GM12878 (cell line): ENCODE data around the gene PIP4K2B. TPM values are rescaled to one million over a fixed set of nuclear protein-coding genes. Genes with fewer than 3 reads are reported as not detected.
A peak's percentile ranks its signal among the peaks of the same experiment; 100 is the strongest.

Experiments
- ATAC-seq: fragments of 200-7000 bp; cut with Tn5 transposase; 3 replicates; pipeline ENCODE4 v1.9.1; 2020; ENCODE audit warnings: mild to moderate bottlenecking, moderate library complexity
- BruUV-seq: library from RNA; stranded (reverse); fragments of 400-500 nt; replicated peaks from 2 replicates; lab custom pipeline; 2021; lab: Mats Ljungman, UMichigan
- CTCF ChIA-PET: fragments of 300-600 bp; sonication (Branson Sonifier 250); formaldehyde crosslinking; extraction: SDS; loops from one replicate; lab custom pipeline; 2021; ENCODE audit warnings: inconsistent platforms; lab: Yijun Ruan, JAX
- POLR2A ChIA-PET: fragments of 350-600 bp; formaldehyde crosslinking; extraction: SDS; loops from one replicate; lab custom pipeline; 2021; ENCODE audit warnings: inconsistent platforms; lab: Charles Lee
- RAD21 ChIA-PET: fragments of 300-600 bp; sonication (Branson Sonifier 250); formaldehyde crosslinking; loops from one replicate; lab custom pipeline; 2023; ENCODE audit warnings: antibody characterized with exemption; ENCODE audit not compliant: unreplicated experiment; lab: Charles Lee
- SMC1A ChIA-PET: fragments of 300-600 bp; sonication (Branson Sonifier 250); formaldehyde crosslinking; loops from one replicate; lab custom pipeline; 2023; ENCODE audit not compliant: unreplicated experiment, uncharacterized antibody; lab: Charles Lee
- DNase-seq: peaks from one replicate; pipeline ENCODE4 v3.0.0-alpha.2; 2011; ENCODE audit warnings: low read depth, low spot score
- FAIRE-seq: peaks from 3 replicates; lab custom pipeline; 2011; peaks lifted over from hg19 to GRCh38; lab: Jason Lieb, UNC
- H2AFZ ChIP-seq: 2 replicates; pipeline ENCODE4 v1.6.0; 2011; ENCODE audit warnings: low read depth, low read length, control low read depth; ENCODE audit not compliant: control insufficient read depth
- H3K27ac ChIP-seq: 2 replicates; pipeline ENCODE4 v1.5.1; 2011; ENCODE audit warnings: control low read depth; ENCODE audit not compliant: control insufficient read depth, insufficient read depth
- H3K27me3 ChIP-seq, 2 experiments: replicated peaks in 1 of 2; 2 replicates each; pipeline versions ENCODE4 v1.6.0 to v1.6.1; 2011; ENCODE audit warnings: low read length in 1 of 2; ENCODE audit not compliant: control insufficient read depth in 2 of 2, insufficient read depth in 2 of 2
- H3K36me3 ChIP-seq, 2 experiments: 2 replicates each; pipeline ENCODE4 v1.5.1; 2011; ENCODE audit warnings: low read length in 1 of 2; ENCODE audit not compliant: control insufficient read depth in 2 of 2, insufficient read depth in 2 of 2
- H3K4me1 ChIP-seq: 2 replicates; pipeline ENCODE4 v1.6.1; 2011; ENCODE audit warnings: mild to moderate bottlenecking, low read length, moderate library complexity, mixed read lengths; ENCODE audit not compliant: control insufficient read depth, insufficient read depth
- H3K4me2 ChIP-seq: 2 replicates; pipeline ENCODE4 v1.6.0; 2011; ENCODE audit warnings: control low read depth; ENCODE audit not compliant: control insufficient read depth, insufficient read depth
- H3K4me3 ChIP-seq: fragments of 200-600 bp; sonication (generic); 2 replicates; pipeline ENCODE4 v1.5.1; 2016
- H3K79me2 ChIP-seq: 2 replicates; pipeline ENCODE4 v1.6.0; 2011; ENCODE audit warnings: low read length; ENCODE audit not compliant: control insufficient read depth, insufficient read depth
- H3K9ac ChIP-seq: 2 replicates; pipeline ENCODE4 v1.8.0; 2011; ENCODE audit warnings: low read length, control low read depth, mixed read lengths; ENCODE audit not compliant: control insufficient read depth, insufficient read depth
- H3K9me3 ChIP-seq: replicated peaks from 3 replicates; pipeline ENCODE4 v1.5.1; 2011; ENCODE audit warnings: mild to moderate bottlenecking, low read length; ENCODE audit not compliant: control insufficient read depth, insufficient read depth
- H4K20me1 ChIP-seq: 2 replicates; pipeline ENCODE4 v1.6.0; 2011; ENCODE audit not compliant: control insufficient read depth, insufficient read depth
- BHLHE40 ChIP-seq, 2 experiments: fragments of 450-650 bp in 1 of 2; IDR thresholded peaks; 2 replicates each; pipeline ENCODE4 v1.6.1; 2011 to 2017; ENCODE audit warnings: low read depth in 2 of 2, borderline replicate concordance in 1 of 2, improper control_type of control experiment in 1 of 2, low read length in 1 of 2, mild to moderate bottlenecking in 1 of 2
- CHD2 ChIP-seq: IDR thresholded peaks from 2 replicates; pipeline ENCODE4 v1.6.1; 2011; ENCODE audit warnings: low read depth, low read length, improper control_type of control experiment, borderline replicate concordance
- CHD4 ChIP-seq: fragments of 200-600 bp; sonication (generic); IDR thresholded peaks from 2 replicates; pipeline ENCODE4 v1.6.1; 2016; ENCODE audit warnings: mild to moderate bottlenecking
- CREB1 ChIP-seq: IDR thresholded peaks from 2 replicates; pipeline ENCODE4 v1.6.1; 2012; ENCODE audit warnings: low read depth, mild to moderate bottlenecking, inconsistent platforms
- EED ChIP-seq: sonication (generic); IDR thresholded peaks from 2 replicates; pipeline ENCODE4 v1.6.1; 2016; ENCODE audit warnings: antibody characterized with exemption, low read depth
- EGR1 ChIP-seq, 2 experiments: IDR thresholded peaks; 1 replicate in 1 of 2; 2 replicates in 1 of 2; pipeline ENCODE4 v1.6.1; 2011 to 2012; ENCODE audit warnings: low read depth in 2 of 2, low read length in 2 of 2, borderline replicate concordance in 1 of 2, mild to moderate bottlenecking in 1 of 2, moderate library complexity in 1 of 2
- ETV6 ChIP-seq, 2 experiments: fragments of 450-650 bp in 1 of 2; IDR thresholded peaks in 1 of 2; conservative IDR thresholded peaks in 1 of 2; 2 replicates each; pipeline ENCODE4 v1.6.1; 2014; ENCODE audit warnings: antibody characterized with exemption in 1 of 2, borderline replicate concordance in 1 of 2, low read depth in 1 of 2, mild to moderate bottlenecking in 1 of 2, moderate library complexity in 1 of 2
- GATAD2B ChIP-seq: fragments of 450-650 bp; conservative IDR thresholded peaks from 2 replicates; pipeline ENCODE4 v1.6.1; 2017; ENCODE audit warnings: low read depth, mild to moderate bottlenecking, moderate library complexity
- HDGF ChIP-seq: fragments of 450-650 bp; IDR thresholded peaks from 2 replicates; pipeline ENCODE4 v1.6.1; 2016; ENCODE audit warnings: antibody characterized with exemption
- JUNB ChIP-seq: IDR thresholded peaks from 2 replicates; pipeline ENCODE4 v1.6.1; 2016; ENCODE audit warnings: antibody characterized with exemption, mild to moderate bottlenecking
- LARP7 ChIP-seq: fragments of 450-650 bp; IDR thresholded peaks from 2 replicates; pipeline ENCODE4 v1.6.1; 2017; ENCODE audit warnings: mild to moderate bottlenecking
- NR2C1 ChIP-seq: fragments of 450-650 bp; IDR thresholded peaks from 2 replicates; pipeline ENCODE4 v1.6.1; 2017; ENCODE audit warnings: antibody characterized with exemption, mild to moderate bottlenecking, moderate library complexity
- POLR2A ChIP-seq: IDR thresholded peaks from 2 replicates; pipeline ENCODE4 v1.6.1; 2011; ENCODE audit warnings: low read depth, mild to moderate bottlenecking, low read length
- RUNX3 ChIP-seq: IDR thresholded peaks from 2 replicates; pipeline ENCODE4 v1.6.1; 2012; ENCODE audit warnings: low read length, inconsistent platforms
- TCF12 ChIP-seq: IDR thresholded peaks from 2 replicates; pipeline ENCODE4 v1.6.1; 2011; ENCODE audit warnings: low read depth, mild to moderate bottlenecking, low read length
- YBX1 ChIP-seq: fragments of 450-650 bp; IDR thresholded peaks from 2 replicates; pipeline ENCODE4 v1.6.1; 2016; ENCODE audit warnings: antibody characterized with exemption
- YY1 ChIP-seq: IDR thresholded peaks from 2 replicates; pipeline ENCODE4 v1.6.1; 2011; ENCODE audit warnings: low read depth, mild to moderate bottlenecking, low read length
- WGBS: methylation state at CpG from one replicate; pipeline ENCODE4 v1.1.6; 2016; ENCODE audit warnings: low lambda C conversion rate; ENCODE audit not compliant: insufficient replicate concordance, insufficient coverage; ENCODE audit errors: missing lambda C conversion rate; 5-methylcytosine and 5-hydroxymethylcytosine counted together
- in situ Hi-C: fragments of 300-500 bp; cut with MboI; formaldehyde crosslinking; loops from 9 replicates; pipeline ENCODE4 v1.14.3; 2018; ENCODE audit warnings: mixed read lengths
- intact Hi-C: fragments of 100-400 bp; cut with micrococcal nuclease; formaldehyde crosslinking; loops from one replicate; pipeline ENCODE4 v1.14.2; 2022; ENCODE audit not compliant: unreplicated experiment
- polyA plus RNA-seq, 11 experiments: library from polyadenylated mRNA; depleted of rRNA in 4 of 11; unstranded in 6 of 11; stranded (reverse) in 5 of 11; fragments of >200 nt; fragmentation: Nextera tagmentation in 4 of 11; fragmentation: Illumina TruSeq in 1 of 11; extraction: Ambion mirVana in 4 of 11; extraction: Trizol in 1 of 11; gene quantifications; 1 replicate in 1 of 11; 2 replicates in 10 of 11; pipeline versions ENCODE4 v1.2.1 to v1.2.3, GENCODE V29; 2011 to 2016; ENCODE audit warnings: inconsistent platforms in 2 of 11, missing spikeins in 2 of 11, low read depth in 1 of 11
- total RNA-seq, 4 experiments: library from RNA; depleted of rRNA in 3 of 4; stranded (reverse); fragments of >200 nt in 3 of 4; fragmentation: Illumina TruSeq in 1 of 4; extraction: Trizol in 1 of 4; gene quantifications; 2 replicates each; pipeline versions ENCODE4 v1.2.1 to v1.2.3, GENCODE V29; 2013 to 2021
- TF ChIP-seq, protein P1 (sequence below): fragments of 450-650 bp; conservative IDR thresholded peaks from 2 replicates; pipeline ENCODE4 v1.6.1; 2017; ENCODE audit warnings: mild to moderate bottlenecking, moderate library complexity
- TF ChIP-seq, protein P2 (sequence below), 3 experiments: IDR thresholded peaks in 2 of 3; conservative IDR thresholded peaks in 1 of 3; 2 replicates each; pipeline ENCODE4 v1.5.1; 2011; ENCODE audit warnings: low read depth in 3 of 3, low read length in 3 of 3, mild to moderate bottlenecking in 3 of 3, control low read depth in 2 of 3, moderate library complexity in 2 of 3, inconsistent platforms in 1 of 3, mixed read lengths in 1 of 3; ENCODE audit not compliant: control insufficient read depth in 2 of 3, insufficient read depth in 1 of 3; ENCODE audit errors: extremely low read depth in 1 of 3

The PIP4K2B gene
- total and polyA plus RNA-seq, 10 of the 15 experiments (the other 5 are each of a cell fraction or from before 2014, with no cell fraction given): 3.8 to 30.3 (median 18.2) TPM

DNA sequence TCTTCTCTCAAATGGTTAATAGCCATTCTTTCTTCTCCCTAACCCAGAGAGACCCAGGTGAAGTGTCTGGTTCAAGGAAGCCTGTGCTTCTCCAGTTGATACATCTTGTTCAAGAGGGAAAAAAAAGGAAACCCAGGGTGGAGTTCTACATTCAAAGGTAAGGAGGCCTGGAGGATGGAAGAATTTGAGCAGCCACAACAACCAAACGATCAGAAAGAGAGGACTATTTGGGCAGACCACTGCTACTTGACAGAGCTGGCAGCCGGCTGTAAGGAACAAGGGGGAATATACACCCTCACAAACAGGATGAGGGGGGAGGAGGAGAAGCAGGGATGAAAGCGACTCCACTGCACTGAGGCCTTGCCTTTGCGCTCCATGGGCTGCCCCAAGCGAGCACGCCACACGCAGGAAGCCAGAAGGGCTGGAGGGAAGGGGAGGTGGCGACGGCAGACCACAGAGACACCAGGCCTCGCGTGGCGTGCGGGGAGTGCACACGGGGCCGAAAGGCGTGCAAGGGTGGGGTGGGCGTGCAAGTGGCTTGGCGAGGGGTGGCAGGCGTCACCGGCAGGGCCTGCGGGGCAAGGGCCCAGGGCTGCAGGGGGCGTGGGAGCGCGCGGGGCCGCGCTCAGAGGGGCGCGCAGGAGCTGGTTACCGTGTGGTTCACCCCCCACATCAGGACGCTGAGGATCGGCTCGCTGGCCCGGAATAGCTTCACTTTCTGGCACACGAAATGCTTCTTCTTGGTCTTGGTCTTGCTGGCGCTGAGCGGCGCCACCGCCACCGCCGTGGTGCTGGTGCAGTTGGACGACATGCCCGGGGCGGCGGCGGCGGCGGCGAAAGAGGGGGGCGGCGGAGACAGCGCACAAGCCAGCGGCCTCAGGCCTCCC lies 499 bp downstream of the PIP4K2B start:
- peaks cover 7 to 8% of the 10 kb centered on the region in 2 experiments for H3K36me3 ChIP-seq
- CTCF ChIA-PET: interaction anchor here (0.7 to 1.9 kb wide), 4 partner anchors 46 to 241 kb away, joined by 3 to 6 read pairs (median 4); partner anchors contain the start of gene LASP1
- POLR2A ChIA-PET: interaction anchor here (1.4 to 2.4 kb wide), 2 partner anchors 53 to 70 kb away, joined by 4 to 7 read pairs; no protein-coding TSS in a partner anchor
- no peaks in the 10 kb centered on the region for H3K9me3 ChIP-seq
- DNase-seq: no peak
- peak overlapping the region; percentile 85 for H3K4me3 ChIP-seq
- in situ Hi-C loops: no loop called here
- BruUV-seq: no TSS peak
- RAD21 ChIA-PET: interaction anchor here (0.5 to 1.0 kb wide), 4 partner anchors 54 to 71 kb away, joined by 3 to 5 read pairs (median 3); partner anchors contain the start of gene RPL23
- H4K20me1 ChIP-seq: no peaks in the 10 kb centered on the region
- H3K4me1 ChIP-seq: peaks cover 11% of the 10 kb centered on the region
- peaks cover 35% of the 10 kb centered on the region for H3K79me2 ChIP-seq
- under 1% methylated on average over 39 of the region's 53 CpGs for WGBS
- H3K27me3 ChIP-seq: no peaks in the 10 kb centered on the region
- peak overlapping the region; percentile 84 for H3K9ac ChIP-seq
- peak; percentile 45 for ATAC-seq
- SMC1A ChIA-PET: interaction anchor here (0.5 to 1.4 kb wide), 3 partner anchors 41 to 118 kb away, joined by 3 to 4 read pairs (median 3); partner anchors contain the start of gene LASP1
- FAIRE-seq: no peak
- intact Hi-C loops: loop anchor here (2.0 to 5.0 kb wide), 2 partner anchors 46 to 353 kb away; partner anchors contain the start of genes PLXDC1 and PSMB3
- peak overlapping the region; percentile 88 for H3K4me2 ChIP-seq
- H3K27ac ChIP-seq: peak overlapping the region; percentile 59
- H2AFZ ChIP-seq: peak overlapping the region; percentile 76
- TF ChIP-seq NR2C1 (no peak), POLR2A (0 out of 2 replicates have a peak, but pooled peaks have one; percentile 29), CHD2 (peak; percentile 22; the same call in 1 of the 2 replicates), CREB1 (0 out of 2 replicates have a peak, but pooled peaks have one; percentile 7), LARP7 (0 out of 2 replicates have a peak, but pooled peaks have one; percentile 18), YY1 (0 out of 2 replicates have a peak, but pooled peaks have one; percentile 4), HDGF (peak; percentile 84; the same call in 1 of the 2 replicates), GATAD2B (0 out of 2 replicates have a peak, but pooled peaks have one; percentile 22), ETV6 (conservative IDR thresholded peaks at IDR 0.05 in 1 of 2, IDR thresholded peaks at IDR 0.05 in 1 of 2; ENCODE audit: borderline replicate concordance in 1 of 2, low read depth in 1 of 2) (no peak), YBX1 (no peak), CHD4 (no peak), BHLHE40 (IDR thresholded peaks at IDR 0.05; ENCODE audit: borderline replicate concordance in 1 of 2, low read depth in 2 of 2, low read length in 1 of 2) (peak in 1 of 2 experiments; percentile 69; a peak in 1 of 4 replicates), EED (peak; percentile 34; the same call in 1 of the 2 replicates), EGR1 (IDR thresholded peaks at IDR 0.05; ENCODE audit: borderline replicate concordance in 1 of 2, low read depth in 2 of 2, low read length in 2 of 2) (peak in 1 of 2 experiments; percentile 5; a peak in 2 of 3 replicates), JUNB (no peak), RUNX3 (peak; percentile 34; the same call in 1 of the 2 replicates), TCF12 (no peak)
- TF ChIP-seq, protein P1, sequence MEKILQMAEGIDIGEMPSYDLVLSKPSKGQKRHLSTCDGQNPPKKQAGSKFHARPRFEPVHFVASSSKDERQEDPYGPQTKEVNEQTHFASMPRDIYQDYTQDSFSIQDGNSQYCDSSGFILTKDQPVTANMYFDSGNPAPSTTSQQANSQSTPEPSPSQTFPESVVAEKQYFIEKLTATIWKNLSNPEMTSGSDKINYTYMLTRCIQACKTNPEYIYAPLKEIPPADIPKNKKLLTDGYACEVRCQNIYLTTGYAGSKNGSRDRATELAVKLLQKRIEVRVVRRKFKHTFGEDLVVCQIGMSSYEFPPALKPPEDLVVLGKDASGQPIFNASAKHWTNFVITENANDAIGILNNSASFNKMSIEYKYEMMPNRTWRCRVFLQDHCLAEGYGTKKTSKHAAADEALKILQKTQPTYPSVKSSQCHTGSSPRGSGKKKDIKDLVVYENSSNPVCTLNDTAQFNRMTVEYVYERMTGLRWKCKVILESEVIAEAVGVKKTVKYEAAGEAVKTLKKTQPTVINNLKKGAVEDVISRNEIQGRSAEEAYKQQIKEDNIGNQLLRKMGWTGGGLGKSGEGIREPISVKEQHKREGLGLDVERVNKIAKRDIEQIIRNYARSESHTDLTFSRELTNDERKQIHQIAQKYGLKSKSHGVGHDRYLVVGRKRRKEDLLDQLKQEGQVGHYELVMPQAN: peak; percentile 49
- TF ChIP-seq, protein P2, sequence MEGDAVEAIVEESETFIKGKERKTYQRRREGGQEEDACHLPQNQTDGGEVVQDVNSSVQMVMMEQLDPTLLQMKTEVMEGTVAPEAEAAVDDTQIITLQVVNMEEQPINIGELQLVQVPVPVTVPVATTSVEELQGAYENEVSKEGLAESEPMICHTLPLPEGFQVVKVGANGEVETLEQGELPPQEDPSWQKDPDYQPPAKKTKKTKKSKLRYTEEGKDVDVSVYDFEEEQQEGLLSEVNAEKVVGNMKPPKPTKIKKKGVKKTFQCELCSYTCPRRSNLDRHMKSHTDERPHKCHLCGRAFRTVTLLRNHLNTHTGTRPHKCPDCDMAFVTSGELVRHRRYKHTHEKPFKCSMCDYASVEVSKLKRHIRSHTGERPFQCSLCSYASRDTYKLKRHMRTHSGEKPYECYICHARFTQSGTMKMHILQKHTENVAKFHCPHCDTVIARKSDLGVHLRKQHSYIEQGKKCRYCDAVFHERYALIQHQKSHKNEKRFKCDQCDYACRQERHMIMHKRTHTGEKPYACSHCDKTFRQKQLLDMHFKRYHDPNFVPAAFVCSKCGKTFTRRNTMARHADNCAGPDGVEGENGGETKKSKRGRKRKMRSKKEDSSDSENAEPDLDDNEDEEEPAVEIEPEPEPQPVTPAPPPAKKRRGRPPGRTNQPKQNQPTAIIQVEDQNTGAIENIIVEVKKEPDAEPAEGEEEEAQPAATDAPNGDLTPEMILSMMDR (IDR thresholded peaks at IDR 0.05 in 2 of 3, conservative IDR thresholded peaks at IDR 0.05 in 1 of 3; ENCODE audit: control insufficient read depth in 2 of 3, extremely low read depth in 1 of 3, insufficient read depth in 1 of 3, low read depth in 3 of 3, low read length in 3 of 3): 0 out of 6 replicates have a peak, but pooled peaks of 1 of the 3 experiments have one; percentile 0
